Measurements from ENCODE around the gene PPFIBP2.

Gene PPFIBP2

DNA sequence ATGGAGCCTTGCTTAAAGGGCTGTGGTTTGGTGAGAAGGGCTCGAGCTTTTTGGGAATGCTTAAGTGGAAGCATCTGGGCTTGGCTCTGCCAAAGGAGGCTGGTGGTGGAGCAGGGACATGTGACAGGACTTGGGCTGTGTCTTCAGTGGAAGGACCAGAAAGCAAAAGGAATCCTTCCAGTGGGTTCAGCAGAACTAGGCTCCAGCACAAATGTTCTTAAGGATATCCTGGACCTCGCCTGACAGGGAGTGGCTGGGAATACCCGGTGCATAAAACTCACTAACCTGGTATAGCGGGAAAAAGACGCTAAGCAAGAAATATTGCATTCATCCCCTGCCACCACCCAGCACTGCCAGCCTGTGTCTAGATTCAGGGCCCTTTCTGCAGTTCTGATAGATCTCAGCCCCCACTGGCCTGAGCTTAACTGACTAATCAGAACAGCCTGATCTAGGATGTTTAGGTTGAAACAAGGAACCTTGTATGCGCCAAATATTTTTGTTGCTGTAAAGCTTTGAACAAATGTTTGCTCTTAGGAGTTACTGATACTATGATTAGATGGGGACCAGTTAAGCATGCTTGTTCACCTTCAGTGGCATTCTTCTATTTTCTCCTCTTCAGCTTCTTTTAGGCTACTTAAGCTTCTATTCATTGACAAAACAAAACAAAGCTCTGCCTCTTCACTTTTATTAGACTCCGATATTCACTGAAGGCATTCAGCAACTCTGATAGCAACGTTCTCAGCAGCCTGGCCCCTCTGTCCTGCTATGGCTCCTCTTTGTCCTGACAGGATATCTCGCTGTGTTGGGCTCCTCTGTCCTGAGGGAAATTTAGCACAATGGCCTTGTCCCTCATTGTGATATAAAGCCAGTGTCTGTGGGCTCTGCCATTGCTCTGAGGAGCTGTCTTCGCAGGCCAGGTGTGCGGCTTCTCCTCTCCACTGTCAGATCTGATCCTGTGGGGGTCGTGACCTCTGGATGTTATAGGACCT lies 25.0 kb downstream of the PPFIBP2 start:
- Histone ChIP-seq H3K27ac (ENCODE audit: low read depth, low read length, poor library complexity, severe bottlenecking) (no peak overlapping the region), H3K9ac (ENCODE audit: low read length) (no peak overlapping the region), H3K79me2 (ENCODE audit: insufficient read depth, low read length) (no peaks in the 10 kb centered on the region), H3K4me1 (ENCODE audit: insufficient read depth, low read length, severe bottlenecking) (peaks cover 3% of the 10 kb centered on the region), H3F3A (ENCODE audit: insufficient read depth, low read length) (no peaks in the 10 kb centered on the region), H3K4me2 (ENCODE audit: low read length) (no peak overlapping the region), H3K27me3 (ENCODE audit: insufficient read depth, low read length) (no peaks in the 10 kb centered on the region), H3K9me3 (ENCODE audit: low read length) (no peaks in the 10 kb centered on the region), H3K36me3 (ENCODE audit: insufficient read depth, low read length) (peaks cover 6% of the 10 kb centered on the region), H3K9me2 (ENCODE audit: low read depth, low read length) (no peaks in the 10 kb centered on the region), H4K20me1 (ENCODE audit: insufficient read depth, low read length) (no peaks in the 10 kb centered on the region), H3K4me3 (ENCODE audit: low read depth, low read length, poor library complexity, severe bottlenecking) (no peak overlapping the region), H2AFZ (ENCODE audit: low read length) (no peak overlapping the region)
- TF ChIP-seq, protein P1, sequence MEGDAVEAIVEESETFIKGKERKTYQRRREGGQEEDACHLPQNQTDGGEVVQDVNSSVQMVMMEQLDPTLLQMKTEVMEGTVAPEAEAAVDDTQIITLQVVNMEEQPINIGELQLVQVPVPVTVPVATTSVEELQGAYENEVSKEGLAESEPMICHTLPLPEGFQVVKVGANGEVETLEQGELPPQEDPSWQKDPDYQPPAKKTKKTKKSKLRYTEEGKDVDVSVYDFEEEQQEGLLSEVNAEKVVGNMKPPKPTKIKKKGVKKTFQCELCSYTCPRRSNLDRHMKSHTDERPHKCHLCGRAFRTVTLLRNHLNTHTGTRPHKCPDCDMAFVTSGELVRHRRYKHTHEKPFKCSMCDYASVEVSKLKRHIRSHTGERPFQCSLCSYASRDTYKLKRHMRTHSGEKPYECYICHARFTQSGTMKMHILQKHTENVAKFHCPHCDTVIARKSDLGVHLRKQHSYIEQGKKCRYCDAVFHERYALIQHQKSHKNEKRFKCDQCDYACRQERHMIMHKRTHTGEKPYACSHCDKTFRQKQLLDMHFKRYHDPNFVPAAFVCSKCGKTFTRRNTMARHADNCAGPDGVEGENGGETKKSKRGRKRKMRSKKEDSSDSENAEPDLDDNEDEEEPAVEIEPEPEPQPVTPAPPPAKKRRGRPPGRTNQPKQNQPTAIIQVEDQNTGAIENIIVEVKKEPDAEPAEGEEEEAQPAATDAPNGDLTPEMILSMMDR (IDR thresholded peaks at IDR 0.05; ENCODE audit: low read length), result no peak
- TF ChIP-seq EZH2 (IDR thresholded peaks at IDR 0.05; ENCODE audit: borderline replicate concordance, low read length), result no peak

- Histone ChIP-seq H3K4me1 (ENCODE audit: insufficient read depth, low read length, severe bottlenecking) (no peaks in the 10 kb centered on the region), H3K9me3 (ENCODE audit: low read length) (no peaks in the 10 kb centered on the region), H3F3A (ENCODE audit: insufficient read depth, low read length) (no peaks in the 10 kb centered on the region), H3K36me3 (ENCODE audit: insufficient read depth, low read length) (no peaks in the 10 kb centered on the region), H3K4me3 (ENCODE audit: low read depth, low read length, poor library complexity, severe bottlenecking) (no peak overlapping the region), H3K27ac (ENCODE audit: low read depth, low read length, poor library complexity, severe bottlenecking) (no peak overlapping the region), H2AFZ (ENCODE audit: low read length) (no peak overlapping the region), H4K20me1 (ENCODE audit: insufficient read depth, low read length) (no peaks in the 10 kb centered on the region), H3K9ac (ENCODE audit: low read length) (no peak overlapping the region), H3K4me2 (ENCODE audit: low read length) (no peak overlapping the region), H3K27me3 (ENCODE audit: insufficient read depth, low read length) (no peaks in the 10 kb centered on the region), H3K79me2 (ENCODE audit: insufficient read depth, low read length) (no peaks in the 10 kb centered on the region), H3K9me2 (ENCODE audit: low read depth, low read length) (no peaks in the 10 kb centered on the region)
- no peak for TF ChIP-seq EZH2 (IDR thresholded peaks at IDR 0.05; ENCODE audit: borderline replicate concordance, low read length)
- TF ChIP-seq, protein P1 (IDR thresholded peaks at IDR 0.05; ENCODE audit: low read length), result no peak
These were observed 27.2 kb downstream of the PPFIBP2 start for GRCh38 chr11:7540830-7541555.

GRCh38 chr11:7543302-7543701 lies 29.5 kb downstream of the PPFIBP2 start:
- Histone ChIP-seq H3K27ac (ENCODE audit: low read depth, low read length, poor library complexity, severe bottlenecking) (no peak overlapping the region), H3F3A (ENCODE audit: insufficient read depth, low read length) (no peaks in the 10 kb centered on the region), H3K9me3 (ENCODE audit: low read length) (no peaks in the 10 kb centered on the region), H3K79me2 (ENCODE audit: insufficient read depth, low read length) (no peaks in the 10 kb centered on the region), H2AFZ (ENCODE audit: low read length) (no peak overlapping the region), H3K4me2 (ENCODE audit: low read length) (no peak overlapping the region), H3K27me3 (ENCODE audit: insufficient read depth, low read length) (no peaks in the 10 kb centered on the region), H3K9me2 (ENCODE audit: low read depth, low read length) (no peaks in the 10 kb centered on the region), H3K36me3 (ENCODE audit: insufficient read depth, low read length) (no peaks in the 10 kb centered on the region), H3K4me3 (ENCODE audit: low read depth, low read length, poor library complexity, severe bottlenecking) (no peak overlapping the region), H3K4me1 (ENCODE audit: insufficient read depth, low read length, severe bottlenecking) (no peaks in the 10 kb centered on the region), H4K20me1 (ENCODE audit: insufficient read depth, low read length) (no peaks in the 10 kb centered on the region), H3K9ac (ENCODE audit: low read length) (no peak overlapping the region)
- TF ChIP-seq, protein P1 (IDR thresholded peaks at IDR 0.05; ENCODE audit: low read length), result no peak
- no peak for TF ChIP-seq EZH2 (IDR thresholded peaks at IDR 0.05; ENCODE audit: borderline replicate concordance, low read length)
